HG02973 (cell line): ENCODE measurements around the gene TMEM86B.
A peak's percentile ranks its signal among the peaks of the same experiment; 100 is the strongest.

Source experiments
- ATAC-seq: cut with Tn5 transposase; IDR thresholded peaks from one replicate; pipeline ENCODE4 v1.9.1; 2021; ENCODE audit warnings: moderate library complexity; ENCODE audit not compliant: unreplicated experiment

Gene TMEM86B

DNA sequence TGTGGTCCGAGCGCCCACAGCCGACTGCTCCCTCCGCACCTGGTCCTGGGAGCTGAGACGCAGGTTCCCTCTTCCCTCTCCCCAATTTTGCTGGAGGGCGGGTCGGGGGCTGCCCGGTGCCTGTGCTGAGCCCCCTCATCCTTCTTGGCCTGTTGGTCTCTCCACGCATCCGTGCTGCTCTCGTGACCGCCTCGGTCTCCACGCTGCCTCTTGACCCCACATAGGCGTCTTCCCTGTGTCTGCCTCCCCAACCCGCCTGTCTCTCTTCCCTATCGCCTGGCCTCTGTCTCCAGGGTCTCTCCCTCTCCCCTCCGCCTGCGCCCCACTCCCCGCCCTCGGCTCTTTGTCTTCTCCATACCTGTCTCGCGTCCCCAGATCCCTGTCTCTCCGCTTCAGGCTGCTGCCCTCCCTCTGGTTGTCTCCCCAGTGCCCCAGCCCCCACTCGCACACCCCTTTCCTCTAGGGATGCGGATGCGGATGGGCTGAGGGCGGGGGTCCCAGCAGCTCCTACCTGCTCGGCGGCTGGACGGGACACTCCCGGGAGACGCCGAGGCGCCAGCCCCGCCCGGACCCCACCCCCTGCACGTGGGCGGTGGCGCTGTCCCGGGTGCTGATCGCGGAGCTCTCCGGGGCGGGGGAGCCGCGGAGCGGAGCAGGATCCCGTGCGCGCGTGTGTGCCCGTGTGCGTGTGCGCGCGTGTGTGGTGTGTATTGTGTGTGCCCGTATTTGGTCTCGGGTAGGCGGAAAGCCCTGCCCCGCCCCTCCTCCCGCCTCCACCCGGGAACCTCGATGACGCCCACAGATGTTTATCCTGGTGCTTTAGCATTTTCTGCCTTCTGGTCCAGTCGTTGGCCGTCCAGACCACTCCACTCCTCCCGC is 48.7 kb downstream of the TMEM86B start, which contains the start of gene SYT5:
TSS of gene SYT5 (minus strand) at position 684 of the 879 bp plus-strand sequence. CDS start 1,248 bp downstream, outside the sequence.
- no peak for ATAC-seq

DNA sequence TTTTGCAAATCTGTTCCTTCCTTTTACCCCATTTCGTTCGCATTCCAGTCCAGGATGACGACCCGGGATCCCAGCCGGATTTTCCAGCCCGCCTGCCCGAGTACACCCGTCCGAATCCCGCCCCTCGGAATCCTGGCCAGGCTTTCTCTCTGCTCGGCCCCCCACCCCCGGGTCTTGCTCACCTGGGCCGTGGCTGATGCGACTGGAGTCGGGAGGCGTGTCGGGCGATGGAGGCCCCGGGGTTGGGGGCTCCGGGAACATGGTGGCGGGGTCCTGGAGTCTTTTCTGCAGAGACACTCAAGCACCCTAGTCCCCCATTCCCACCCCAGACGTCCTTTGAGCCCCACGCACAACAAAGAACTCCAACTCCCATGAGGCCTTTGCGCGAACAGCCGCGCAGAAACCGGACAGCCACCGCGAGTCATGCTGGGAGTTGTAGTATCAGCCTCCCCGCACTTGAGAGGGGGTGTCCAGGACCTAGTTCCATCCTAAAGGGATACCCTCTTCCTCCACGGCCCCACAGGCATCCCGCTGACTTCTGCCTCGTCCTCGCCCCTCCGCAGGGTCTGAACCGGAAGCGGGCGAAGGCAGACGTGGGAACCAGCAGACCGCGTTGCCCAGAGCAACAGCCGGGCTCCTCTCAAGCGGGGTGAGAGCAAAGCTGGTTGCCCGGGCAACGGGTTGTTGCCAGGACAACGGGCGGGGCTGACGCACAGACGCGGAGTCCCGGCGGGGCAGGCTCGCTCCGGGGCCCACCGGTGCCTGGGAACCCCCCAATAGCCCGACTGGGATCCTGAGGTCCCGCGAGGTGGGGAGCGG is 49.6 kb downstream of the TMEM86B start:
- ATAC-seq = peak; percentile 75
